ENCODE data around the gene ATAD2B. TPM values are rescaled to one million over a fixed set of nuclear protein-coding genes. Genes with fewer than 3 reads are reported as not detected.
A peak's percentile ranks its signal among the peaks of the same experiment; 100 is the strongest.

The ATAD2B gene
- polyA plus RNA-seq, 1 of the 3 experiments (the other 2 are of a cell fraction): 1.3 TPM

GRCh38 chr2:23939987-23940717 is 13.2 kb upstream of the ATAD2B start, which contains the start of gene UBXN2A:
UBXN2A (plus strand) TSS chr2:23940463; CDS start chr2:23958315, 17,852 bp downstream.
- Histone ChIP-seq H3K4me3 (ENCODE audit: low read depth in 2 of 2, low read length in 1 of 2) (peak within 1 kb of the TSS; percentile 73 to 91), H3K27me3 (ENCODE audit: insufficient read depth) (no peaks in the 10 kb centered on the region), H3K36me3 (replicated peaks in 1 of 2; ENCODE audit: control insufficient read depth in 1 of 2, insufficient read depth in 2 of 2, low read length in 1 of 2) (peaks cover 0 to 6% of the 10 kb centered on the region in 2 experiments), H3K9ac (peak within 1 kb of the TSS; percentile 69), H3K27ac (ENCODE audit: low read depth in 2 of 2, low read length in 1 of 2) (peak within 1 kb of the TSS; percentile 63 to 88), H4K20me1 (ENCODE audit: insufficient read depth) (peaks cover 8% of the 10 kb centered on the region; the same call in 1 of the 2 replicates), H2AFZ (ENCODE audit: low read depth) (peak within 1 kb of the TSS; percentile 93), H3K9me2 (no peaks in the 10 kb centered on the region), H3K4me1 (ENCODE audit: control insufficient read depth in 1 of 2, insufficient read depth in 2 of 2, low read depth in 1 of 2, low read length in 1 of 2) (peaks cover 7 to 14% of the 10 kb centered on the region in 2 experiments; a peak in 3 of 4 replicates), H3K4me2 (peak within 1 kb of the TSS; percentile 84), H3K9me3 (no peaks in the 10 kb centered on the region), H3K79me2 (ENCODE audit: insufficient read depth) (peaks cover 46% of the 10 kb centered on the region), H3F3A (replicated peaks; ENCODE audit: insufficient read depth) (peaks cover 11% of the 10 kb centered on the region)
- WGBS (ENCODE audit: low lambda C conversion rate): 14% methylated on average over 18 of the region's 77 CpGs
- TF ChIP-seq JUND (IDR thresholded peaks at IDR 0.05) (no peak), TAF1 (IDR thresholded peaks at IDR 0.05; ENCODE audit: borderline replicate concordance, low read depth, low read length) (peak; percentile 60; the same call in 1 of the 2 replicates), YY1 (IDR thresholded peaks at IDR 0.05; ENCODE audit: low read depth) (peak; percentile 82), SIN3A (IDR thresholded peaks at IDR 0.05; ENCODE audit: borderline replicate concordance, low read depth, low read length) (peak; percentile 68; the same call in 1 of the 2 replicates), POLR2AphosphoS5 (IDR thresholded peaks at IDR 0.05; ENCODE audit: low read depth, low read length) (peak; percentile 82), NRF1 (IDR thresholded peaks at IDR 0.05; ENCODE audit: low read depth, low read length) (peak; percentile 48; the same call in 1 of the 2 replicates), MXI1 (IDR thresholded peaks at IDR 0.05; ENCODE audit: low read depth, low read length) (0 out of 2 replicates have a peak, but pooled peaks have one; percentile 31), REST (IDR thresholded peaks at IDR 0.05; ENCODE audit: low read depth, low read length) (no peak)
- DNase-seq: peak; percentile 97
- ChIA-PET POLR2A (interaction anchor here (0.7 to 4.5 kb wide), 11 partner anchors 13 to 661 kb away, joined by 3 to 53 read pairs (median 4); partner anchors contain the start of genes ATAD2B, SF3B6, TP53I3 and WDCP), CTCF (interaction anchor here (0.6 to 3.3 kb wide), 5 partner anchors 11 to 144 kb away, joined by 3 to 42 read pairs (median 8); partner anchors contain the start of genes ATAD2B and TP53I3)

GRCh38 chr2:23934259-23934658 is 7.3 kb upstream of the ATAD2B start:
- no peaks in the 10 kb centered on the region for H4K20me1 ChIP-seq (ENCODE audit: insufficient read depth)
- CTCF ChIA-PET: interaction anchor here (1.3 kb wide), 1 partner anchor 8 kb away, joined by 4 read pairs; no protein-coding TSS in a partner anchor
- 89% methylated on average over 1 of the region's 1 CpG for WGBS (ENCODE audit: low lambda C conversion rate)
- POLR2A ChIA-PET: interaction anchor here (0.7 kb wide), 1 partner anchor 142 kb away, joined by 3 read pairs; the partner anchor contains the start of gene SF3B6
- H3K9me3 ChIP-seq: no peaks in the 10 kb centered on the region
- DNase-seq: no peak
- peaks cover 0 to 10% of the 10 kb centered on the region in 2 experiments for H3K36me3 ChIP-seq (replicated peaks in 1 of 2; ENCODE audit: control insufficient read depth in 1 of 2, insufficient read depth in 2 of 2, low read length in 1 of 2)
- H3K4me2 ChIP-seq: no peak overlapping the region
- H2AFZ ChIP-seq (ENCODE audit: low read depth): no peak overlapping the region
- H3K27me3 ChIP-seq (ENCODE audit: insufficient read depth): no peaks in the 10 kb centered on the region
- H3K27ac ChIP-seq (ENCODE audit: low read depth in 2 of 2, low read length in 1 of 2): no peak overlapping the region
- peaks cover 0 to 1% of the 10 kb centered on the region in 2 experiments; a peak in 1 of 4 replicates for H3K4me1 ChIP-seq (ENCODE audit: control insufficient read depth in 1 of 2, insufficient read depth in 2 of 2, low read depth in 1 of 2, low read length in 1 of 2)
- H3K9me2 ChIP-seq: no peaks in the 10 kb centered on the region
- no peak overlapping the region for H3K4me3 ChIP-seq (ENCODE audit: low read depth in 2 of 2, low read length in 1 of 2)
- H3F3A ChIP-seq (replicated peaks; ENCODE audit: insufficient read depth): peaks cover 6% of the 10 kb centered on the region
- H3K9ac ChIP-seq: no peak overlapping the region
- no peak for TF ChIP-seq NFIC (IDR thresholded peaks at IDR 0.05; ENCODE audit: borderline replicate concordance)
- no peak for TF ChIP-seq MAX (IDR thresholded peaks at IDR 0.05; ENCODE audit: low read depth)
- no peak for TF ChIP-seq JUND (IDR thresholded peaks at IDR 0.05)
- no peak for TF ChIP-seq GATA2 (CRISPR knock-in tag; IDR thresholded peaks at IDR 0.05)
- no peak for TF ChIP-seq RCOR1 (IDR thresholded peaks at IDR 0.05; ENCODE audit: low read length)
- no peak for TF ChIP-seq USF2 (IDR thresholded peaks at IDR 0.05; ENCODE audit: borderline replicate concordance, low read depth, low read length)
- no peak for TF ChIP-seq CTCF (IDR thresholded peaks at IDR 0.05)
- H3K79me2 ChIP-seq (ENCODE audit: insufficient read depth): peaks cover 11% of the 10 kb centered on the region
